NB4 (cell line): ENCODE results near the gene RPL38.

Experiments used
- POLR2A ChIP-seq: IDR thresholded peaks from 2 replicates; pipeline ENCODE4 v1.6.1; 2011; ENCODE audit warnings: mild to moderate bottlenecking; ENCODE audit not compliant: insufficient read length; ENCODE audit errors: extremely low read depth
- TF ChIP-seq, protein P1 (sequence below): IDR thresholded peaks from one replicate; pipeline ENCODE4 v1.5.1; 2012; ENCODE audit warnings: low read depth, low read length

DNA sequence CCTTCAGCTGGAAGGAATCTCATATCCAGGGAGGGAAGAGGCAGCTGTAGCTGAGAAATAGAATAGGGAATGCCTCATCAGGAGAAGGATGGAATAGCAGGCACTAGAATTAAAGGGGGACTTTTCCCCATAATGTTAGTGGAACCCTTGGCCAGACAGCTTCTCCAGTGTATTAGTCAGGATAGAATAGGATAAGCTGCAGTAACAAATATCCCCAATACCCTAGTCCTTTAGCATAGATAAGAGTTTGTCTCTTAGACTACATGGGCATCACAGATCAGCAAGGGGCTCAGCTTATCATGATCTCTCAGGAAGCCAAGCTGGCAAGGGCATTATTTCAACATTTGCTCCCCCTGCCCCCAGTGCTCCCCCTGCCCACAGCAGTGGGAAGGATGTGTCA, 44.7 kb upstream of the RPL38 start:
- TF ChIP-seq, protein P1, sequence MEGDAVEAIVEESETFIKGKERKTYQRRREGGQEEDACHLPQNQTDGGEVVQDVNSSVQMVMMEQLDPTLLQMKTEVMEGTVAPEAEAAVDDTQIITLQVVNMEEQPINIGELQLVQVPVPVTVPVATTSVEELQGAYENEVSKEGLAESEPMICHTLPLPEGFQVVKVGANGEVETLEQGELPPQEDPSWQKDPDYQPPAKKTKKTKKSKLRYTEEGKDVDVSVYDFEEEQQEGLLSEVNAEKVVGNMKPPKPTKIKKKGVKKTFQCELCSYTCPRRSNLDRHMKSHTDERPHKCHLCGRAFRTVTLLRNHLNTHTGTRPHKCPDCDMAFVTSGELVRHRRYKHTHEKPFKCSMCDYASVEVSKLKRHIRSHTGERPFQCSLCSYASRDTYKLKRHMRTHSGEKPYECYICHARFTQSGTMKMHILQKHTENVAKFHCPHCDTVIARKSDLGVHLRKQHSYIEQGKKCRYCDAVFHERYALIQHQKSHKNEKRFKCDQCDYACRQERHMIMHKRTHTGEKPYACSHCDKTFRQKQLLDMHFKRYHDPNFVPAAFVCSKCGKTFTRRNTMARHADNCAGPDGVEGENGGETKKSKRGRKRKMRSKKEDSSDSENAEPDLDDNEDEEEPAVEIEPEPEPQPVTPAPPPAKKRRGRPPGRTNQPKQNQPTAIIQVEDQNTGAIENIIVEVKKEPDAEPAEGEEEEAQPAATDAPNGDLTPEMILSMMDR, result no peak
- no peak for TF ChIP-seq POLR2A
